Activated CD4-positive, alpha-beta T cell treated with anti-CD3 and anti-CD28 coated beads, Interleukin-2, amount 10 ng/mL, durations not matched to agents 7 days and 5 days (primary cell): Measurements from ENCODE around the gene ZNF444. TPM values are rescaled to one million over a fixed set of nuclear protein-coding genes. Genes with fewer than 3 reads are reported as not detected.

ENCODE experiments used
- CTCF ChIA-PET: fragments of 350-600 bp; sonication (Branson Sonifier 250); formaldehyde crosslinking; loops from one replicate; lab custom pipeline; 2021; ENCODE audit warnings: antibody characterized with exemption; lab: Charles Lee
- POLR2A ChIA-PET: fragments of 350-600 bp; sonication (Branson Sonifier 250); formaldehyde crosslinking; loops from one replicate; lab custom pipeline; 2021; ENCODE audit warnings: antibody characterized with exemption; lab: Charles Lee
- DNase-seq: peaks from one replicate; pipeline ENCODE4 v3.0.0-alpha.2; 2020
- H3K27ac Mint-ChIP-seq: one replicate; pipeline ENCODE4 v1.8.0; 2021; ENCODE audit warnings: mild to moderate bottlenecking, moderate library complexity, mixed read lengths
- H3K27me3 Mint-ChIP-seq: one replicate; pipeline ENCODE4 v1.8.0; 2021; ENCODE audit warnings: mixed read lengths
- H3K36me3 Mint-ChIP-seq: one replicate; pipeline ENCODE4 v1.8.0; 2021; ENCODE audit warnings: low read depth, mixed read lengths
- H3K4me1 Mint-ChIP-seq: one replicate; pipeline ENCODE4 v1.8.0; 2021; ENCODE audit warnings: mixed read lengths
- H3K4me3 Mint-ChIP-seq: one replicate; pipeline ENCODE4 v1.8.0; 2021; ENCODE audit warnings: mild to moderate bottlenecking, moderate library complexity, mixed read lengths
- H3K9me3 Mint-ChIP-seq: one replicate; pipeline ENCODE4 v1.8.0; 2021; ENCODE audit warnings: mixed read lengths
- total RNA-seq, 2 experiments: library from RNA; stranded (reverse); gene quantifications; one replicate each; pipeline ENCODE4 v1.2.3, GENCODE V29; 2021

ZNF444 gene
- total RNA-seq, 2 experiments from 2014 or later = 26.5 to 34.6 TPM

DNA sequence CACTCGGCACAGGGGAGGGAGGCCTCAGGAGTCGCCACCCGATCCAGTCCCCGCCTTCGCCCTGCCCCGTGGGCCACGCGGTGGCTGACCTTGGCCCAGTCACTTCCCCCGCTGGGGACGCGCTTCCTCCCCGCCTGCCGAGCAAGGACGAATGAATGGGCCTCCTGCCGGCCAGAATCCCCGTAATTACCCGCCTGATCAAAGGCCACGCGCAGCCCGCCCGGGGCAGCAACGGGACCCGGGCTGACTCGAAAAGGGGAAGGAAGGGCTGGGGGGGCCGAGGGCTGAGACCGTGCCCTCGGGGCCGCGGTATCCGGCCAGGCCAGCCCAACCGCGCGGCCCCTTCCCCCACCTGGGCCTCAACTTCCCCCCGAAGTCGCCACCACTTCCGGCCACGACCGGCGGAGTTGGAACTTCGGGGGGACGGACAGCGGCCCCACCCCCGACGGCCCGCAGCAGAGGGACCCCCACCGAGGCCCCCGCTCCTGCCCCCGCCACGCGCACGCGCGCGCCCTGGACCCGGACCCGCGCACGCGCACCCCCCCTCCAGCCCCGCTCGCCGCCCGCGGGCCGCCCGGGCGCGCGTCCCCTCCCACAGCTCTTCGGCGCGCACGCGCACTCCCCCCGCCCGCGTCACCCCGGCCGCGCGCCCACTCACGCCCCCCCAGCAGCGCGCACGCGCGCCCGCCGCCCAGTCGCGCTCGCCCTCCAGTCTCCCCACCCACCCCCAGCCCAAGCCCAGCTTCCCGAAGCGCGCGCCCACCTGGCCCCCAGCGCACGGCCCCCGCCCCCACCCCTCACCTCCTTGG, 20.5 kb upstream of the ZNF444 start:
- CTCF ChIA-PET = interaction anchor here (0.6 kb wide), 2 partner anchors 90 to 467 kb away, joined by 4 read pairs; no protein-coding TSS in a partner anchor
- H3K36me3 Mint-ChIP-seq = peaks cover 8% of the 10 kb centered on the region
- peak overlapping the region; percentile 87 for H3K4me3 Mint-ChIP-seq
- H3K9me3 Mint-ChIP-seq = peaks cover 4% of the 10 kb centered on the region
- POLR2A ChIA-PET = interaction anchor here (0.5 to 0.6 kb wide), 2 partner anchors 12 to 20 kb away, joined by 3 to 4 read pairs; no protein-coding TSS in a partner anchor
- DNase-seq = peak; percentile 72
- peaks cover 55% of the 10 kb centered on the region for H3K4me1 Mint-ChIP-seq
- peak overlapping the region; percentile 96 for H3K27ac Mint-ChIP-seq
- H3K27me3 Mint-ChIP-seq = no peaks in the 10 kb centered on the region

- DNase-seq = peak; percentile 95
- Mint-ChIP-seq H3K4me3 (peak within 1 kb of the TSS; percentile 87), H3K27me3 (no peaks in the 10 kb centered on the region), H3K4me1 (peaks cover 58% of the 10 kb centered on the region), H3K27ac (peak within 1 kb of the TSS; percentile 96), H3K9me3 (peaks cover 4% of the 10 kb centered on the region), H3K36me3 (peaks cover 8% of the 10 kb centered on the region)
- CTCF ChIA-PET = interaction anchor here (0.6 to 0.8 kb wide), 4 partner anchors 11 to 468 kb away, joined by 3 to 4 read pairs (median 4); no protein-coding TSS in a partner anchor
- POLR2A ChIA-PET = no interaction called here
Observed at GRCh38 chr19:56121180-56122167, 19.6 kb upstream of the ZNF444 start, which contains the start of gene ZNF787. Gene ZNF787 (minus strand): TSS chr19:56121295. CDS start chr19:56103217, 18,078 bp downstream.

DNA sequence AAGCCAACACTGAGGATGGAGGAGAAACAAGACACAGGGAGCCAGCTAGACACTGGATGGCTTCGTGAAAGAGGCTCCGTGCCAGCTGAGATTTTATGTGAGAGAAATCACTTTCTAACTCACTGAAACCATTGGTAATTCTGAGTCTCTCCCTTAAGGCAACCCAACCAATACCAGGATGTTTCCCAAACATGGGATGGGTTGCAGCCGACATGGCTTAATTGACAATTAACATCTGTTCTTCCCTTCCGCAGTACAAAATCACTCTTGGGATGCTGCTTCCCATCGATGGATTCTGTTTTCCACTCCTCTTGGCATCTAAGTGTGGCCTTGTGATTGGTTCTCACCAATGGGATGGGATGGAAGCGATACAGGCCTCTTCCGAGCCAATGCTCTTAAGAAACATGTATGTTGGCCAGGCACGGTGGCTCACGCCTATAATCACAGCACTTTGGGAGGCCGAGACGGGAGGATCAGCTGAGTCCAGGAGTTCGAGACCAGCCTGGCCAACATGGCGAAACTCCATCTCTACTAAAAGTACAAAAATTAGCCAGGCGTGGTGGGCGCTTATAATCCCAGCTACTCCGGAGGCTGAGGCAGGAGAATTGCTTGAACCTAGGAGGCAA, 17.7 kb upstream of the ZNF444 start:
- Mint-ChIP-seq H3K4me1 (peaks cover 56% of the 10 kb centered on the region), H3K36me3 (peaks cover 6% of the 10 kb centered on the region), H3K9me3 (peaks cover 4% of the 10 kb centered on the region), H3K27me3 (no peaks in the 10 kb centered on the region), H3K4me3 (no peak overlapping the region), H3K27ac (no peak overlapping the region)
- ChIA-PET POLR2A (no interaction called here), CTCF (interaction anchor here (0.5 to 0.6 kb wide), 2 partner anchors 53 to 63 kb away, joined by 3 to 4 read pairs; partner anchors contain the start of gene GALP)
- DNase-seq = no peak

DNA sequence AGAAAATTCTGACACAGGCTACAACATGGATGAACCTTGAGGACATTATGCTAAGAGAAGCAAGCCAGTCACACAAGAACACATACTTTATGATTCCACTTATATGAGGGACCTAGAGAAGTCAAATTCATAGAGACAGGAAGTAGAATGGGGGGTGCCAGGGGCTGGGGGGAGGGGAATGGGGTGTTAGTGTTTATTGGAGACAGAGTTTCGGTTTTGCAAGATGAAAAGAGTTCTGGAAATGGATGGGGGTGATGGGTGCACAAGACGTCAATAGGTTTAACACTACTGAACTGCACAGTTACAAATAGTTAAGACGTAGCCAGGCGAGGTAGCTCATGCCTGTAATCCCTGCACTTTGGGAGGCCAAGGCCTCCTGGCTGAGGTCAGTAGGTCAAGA, 16.5 kb upstream of the ZNF444 start:
- H3K4me3 Mint-ChIP-seq = peak overlapping the region; percentile 1
- DNase-seq = peak; percentile 62
- ChIA-PET CTCF (interaction anchor here (1.0 kb wide), 1 partner anchor 29 kb away, joined by 3 read pairs; no protein-coding TSS in a partner anchor), POLR2A (interaction anchor here (0.5 to 0.6 kb wide), 2 partner anchors 47 to 485 kb away, joined by 3 to 4 read pairs; no protein-coding TSS in a partner anchor)
- H3K4me1 Mint-ChIP-seq = peaks cover 44% of the 10 kb centered on the region
- H3K27ac Mint-ChIP-seq = peak overlapping the region; percentile 85
- peaks cover 1% of the 10 kb centered on the region for H3K36me3 Mint-ChIP-seq
- no peaks in the 10 kb centered on the region for H3K27me3 Mint-ChIP-seq
- peaks cover 4% of the 10 kb centered on the region for H3K9me3 Mint-ChIP-seq

- ChIA-PET POLR2A (no interaction called here), CTCF (interaction anchor here (0.5 to 0.9 kb wide), 2 partner anchors 15 to 1096 kb away, joined by 4 read pairs; partner anchors contain the start of gene ZNF444)
- H3K9me3 Mint-ChIP-seq = peaks cover 4% of the 10 kb centered on the region
- no peaks in the 10 kb centered on the region for H3K36me3 Mint-ChIP-seq
- H3K4me1 Mint-ChIP-seq = peaks cover 38% of the 10 kb centered on the region
- H3K27ac Mint-ChIP-seq = peak overlapping the region; percentile 85
- no peak for DNase-seq
- H3K27me3 Mint-ChIP-seq = no peaks in the 10 kb centered on the region
- no peak overlapping the region for H3K4me3 Mint-ChIP-seq
Observed at GRCh38 chr19:56125806-56126590, 15.1 kb upstream of the ZNF444 start.

DNA sequence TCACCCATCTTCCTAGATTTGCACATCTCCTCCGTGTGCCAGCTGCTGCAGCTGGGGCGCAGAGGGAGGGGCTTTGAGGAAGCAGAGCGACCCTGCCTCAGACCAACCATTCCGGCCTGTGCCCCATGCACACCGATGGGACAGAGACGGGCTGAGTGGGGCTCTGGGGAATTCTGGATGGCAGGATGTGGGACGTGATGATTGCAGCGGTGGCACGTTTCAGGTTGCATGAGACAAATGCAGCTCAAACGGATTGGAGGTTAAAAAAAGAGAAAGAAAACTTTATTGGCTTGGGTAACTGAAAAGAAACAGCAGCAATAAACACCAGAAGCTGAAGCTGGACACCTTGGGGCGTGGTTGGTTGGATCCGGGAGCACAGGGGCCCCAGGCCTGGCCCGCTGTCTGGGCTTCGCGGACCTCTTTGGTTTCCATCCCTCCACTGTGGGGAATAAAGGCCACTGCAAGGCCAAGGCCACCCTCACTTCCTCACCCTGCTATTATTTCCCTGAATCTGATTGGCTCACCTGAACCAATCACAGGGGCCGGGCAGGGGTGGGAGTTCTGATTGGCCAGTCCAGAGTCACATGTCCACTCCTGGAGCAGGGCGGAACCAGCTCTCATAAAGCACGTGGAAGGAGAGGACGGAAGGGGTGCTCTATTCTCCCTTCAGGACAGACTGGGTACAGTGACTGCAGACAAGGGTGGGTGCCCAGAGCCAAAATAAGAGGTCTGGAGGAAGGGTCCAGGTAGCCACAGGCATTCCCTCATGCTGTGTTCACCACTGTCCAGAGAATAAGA, 13.9 kb upstream of the ZNF444 start:
- Mint-ChIP-seq H3K27me3 (no peaks in the 10 kb centered on the region), H3K9me3 (peaks cover 4% of the 10 kb centered on the region), H3K4me3 (no peak overlapping the region), H3K27ac (peak overlapping the region; percentile 13), H3K4me1 (peaks cover 33% of the 10 kb centered on the region), H3K36me3 (no peaks in the 10 kb centered on the region)
- CTCF ChIA-PET = no interaction called here
- no peak for DNase-seq
- POLR2A ChIA-PET = no interaction called here

- no peaks in the 10 kb centered on the region for H3K27me3 Mint-ChIP-seq
- no peak overlapping the region for H3K27ac Mint-ChIP-seq
- H3K4me3 Mint-ChIP-seq = no peak overlapping the region
- ChIA-PET POLR2A (no interaction called here), CTCF (no interaction called here)
- no peak for DNase-seq
- H3K4me1 Mint-ChIP-seq = peaks cover 17% of the 10 kb centered on the region
- H3K36me3 Mint-ChIP-seq = no peaks in the 10 kb centered on the region
- no peaks in the 10 kb centered on the region for H3K9me3 Mint-ChIP-seq
Observed at GRCh38 chr19:56130006-56130405, 11.1 kb upstream of the ZNF444 start.

GRCh38 chr19:56131651-56132050, 9.4 kb upstream of the ZNF444 start:
- Mint-ChIP-seq H3K4me3 (no peak overlapping the region), H3K27ac (no peak overlapping the region), H3K9me3 (no peaks in the 10 kb centered on the region), H3K4me1 (peaks cover 5% of the 10 kb centered on the region), H3K36me3 (no peaks in the 10 kb centered on the region), H3K27me3 (no peaks in the 10 kb centered on the region)
- ChIA-PET POLR2A (no interaction called here), CTCF (interaction anchor here (0.7 to 1.9 kb wide), 3 partner anchors 9 to 19 kb away, joined by 4 to 9 read pairs (median 4); partner anchors contain the start of gene ZNF444)
- DNase-seq = no peak

- CTCF ChIA-PET = interaction anchor here (0.9 to 1.9 kb wide), 2 partner anchors 9 to 10 kb away, joined by 4 read pairs; partner anchors contain the start of gene ZNF444
- Mint-ChIP-seq H3K9me3 (no peaks in the 10 kb centered on the region), H3K4me3 (no peak overlapping the region), H3K4me1 (peaks cover 1% of the 10 kb centered on the region), H3K27me3 (no peaks in the 10 kb centered on the region), H3K27ac (peak overlapping the region; percentile 9), H3K36me3 (no peaks in the 10 kb centered on the region)
- no peak for DNase-seq
- POLR2A ChIA-PET = no interaction called here
Observed at GRCh38 chr19:56132316-56132822, 8.7 kb upstream of the ZNF444 start.

DNA sequence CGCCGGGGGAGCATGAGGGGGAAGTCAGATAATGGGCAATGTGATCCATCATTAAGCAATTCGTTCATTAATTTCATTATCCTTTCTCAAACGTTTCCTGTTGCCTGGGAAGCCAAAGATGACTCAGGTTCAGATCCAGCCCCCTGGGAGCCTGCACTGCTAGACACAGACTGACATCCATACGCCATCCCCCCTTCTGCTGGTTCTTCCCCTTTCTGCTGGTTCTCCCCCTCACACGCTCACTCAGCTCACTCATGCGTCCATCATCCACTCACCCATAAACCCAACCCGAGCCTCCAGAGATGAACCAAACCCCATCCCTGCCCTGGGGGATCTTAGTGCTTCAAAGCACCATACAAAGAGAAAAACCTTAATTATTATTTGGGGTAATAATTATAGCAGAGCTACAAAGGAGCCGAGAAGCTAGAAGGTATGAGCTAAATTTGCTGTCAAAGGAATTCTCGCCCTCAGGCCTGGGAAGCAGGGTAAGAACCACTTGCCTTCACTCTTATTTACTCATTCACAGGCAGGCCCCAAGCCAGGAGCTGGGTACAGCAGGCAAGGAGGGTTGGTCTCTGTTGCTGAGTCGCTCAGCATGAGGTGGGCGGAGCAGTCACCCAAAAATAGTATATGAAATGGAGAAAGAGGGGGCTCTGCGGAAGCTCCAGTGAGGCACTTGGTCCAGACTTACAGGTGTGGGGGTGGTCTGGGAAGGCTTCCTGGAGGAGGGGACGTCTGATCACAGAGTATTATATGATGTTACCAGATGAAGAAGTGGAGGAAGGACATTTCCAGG, 7.0 kb upstream of the ZNF444 start:
- DNase-seq = no peak
- H3K36me3 Mint-ChIP-seq = no peaks in the 10 kb centered on the region
- no peaks in the 10 kb centered on the region for H3K9me3 Mint-ChIP-seq
- peaks cover 4% of the 10 kb centered on the region for H3K4me1 Mint-ChIP-seq
- H3K27ac Mint-ChIP-seq = no peak overlapping the region
- POLR2A ChIA-PET = no interaction called here
- H3K4me3 Mint-ChIP-seq = no peak overlapping the region
- CTCF ChIA-PET = no interaction called here
- H3K27me3 Mint-ChIP-seq = no peaks in the 10 kb centered on the region
